ENCODE data around the gene PDZRN4.

Gene PDZRN4

GRCh38 chr12:41362510-41362909, 174.4 kb downstream of the PDZRN4 start:
- no peak for DNase-seq (ENCODE audit: low spot score)

DNA sequence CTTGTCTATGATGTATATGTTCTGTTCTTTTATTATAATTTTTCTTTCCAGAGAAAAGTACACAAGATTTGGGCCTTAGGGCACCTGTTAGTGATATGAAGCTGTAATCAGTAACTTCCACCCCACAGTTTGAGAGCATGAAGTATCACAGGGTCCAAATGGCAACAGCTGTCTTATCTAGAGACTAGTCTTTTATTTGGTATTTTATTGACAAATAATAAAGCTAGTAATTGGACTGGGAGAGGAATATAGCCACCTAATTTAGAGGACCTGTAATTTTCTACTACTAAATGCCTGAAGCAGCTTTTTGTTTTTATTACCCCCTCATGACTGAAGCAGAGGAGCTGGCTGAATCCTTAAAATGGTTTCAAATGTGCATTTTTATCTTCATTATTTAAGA, 174.8 kb downstream of the PDZRN4 start:
- DNase-seq (ENCODE audit: low spot score): no peak

- DNase-seq (ENCODE audit: low spot score): no peak
These were observed 176.1 kb downstream of the PDZRN4 start for GRCh38 chr12:41364211-41364610.

GRCh38 chr12:41365653-41366171, 177.6 kb downstream of the PDZRN4 start:
- no peak for DNase-seq (ENCODE audit: low spot score)

DNA sequence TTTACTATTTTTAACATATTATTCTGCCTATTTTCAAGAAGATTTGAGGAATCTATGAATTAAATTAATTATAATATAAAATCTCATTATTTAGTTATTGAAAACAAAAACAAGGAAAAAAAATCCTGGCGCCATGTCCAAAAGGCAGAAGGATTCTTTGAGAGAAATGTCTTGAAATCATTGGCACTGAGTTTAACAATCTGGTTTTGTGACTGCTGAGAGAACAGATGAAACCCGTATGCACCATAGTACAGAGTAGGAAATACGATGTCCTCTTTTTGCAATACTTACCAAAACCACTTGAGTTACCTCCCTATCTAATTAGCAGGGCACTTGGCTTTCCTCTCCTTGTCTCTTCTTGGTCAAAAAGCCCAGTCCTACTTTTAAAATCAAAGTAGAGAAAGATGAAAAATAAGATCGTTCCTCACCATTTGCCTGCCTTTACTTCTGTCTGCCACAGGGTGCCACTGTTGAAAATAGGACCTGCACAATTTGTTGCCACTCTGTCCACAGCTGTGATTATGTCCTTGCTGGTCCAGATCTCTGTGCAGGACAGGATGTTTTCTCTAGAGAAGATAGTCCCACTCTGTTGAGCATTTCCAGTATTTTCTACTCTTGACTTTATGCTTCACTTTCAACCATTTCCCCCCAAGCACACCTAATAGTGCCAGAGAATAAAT, 179.7 kb downstream of the PDZRN4 start:
- no peak for DNase-seq (ENCODE audit: low spot score)

DNA sequence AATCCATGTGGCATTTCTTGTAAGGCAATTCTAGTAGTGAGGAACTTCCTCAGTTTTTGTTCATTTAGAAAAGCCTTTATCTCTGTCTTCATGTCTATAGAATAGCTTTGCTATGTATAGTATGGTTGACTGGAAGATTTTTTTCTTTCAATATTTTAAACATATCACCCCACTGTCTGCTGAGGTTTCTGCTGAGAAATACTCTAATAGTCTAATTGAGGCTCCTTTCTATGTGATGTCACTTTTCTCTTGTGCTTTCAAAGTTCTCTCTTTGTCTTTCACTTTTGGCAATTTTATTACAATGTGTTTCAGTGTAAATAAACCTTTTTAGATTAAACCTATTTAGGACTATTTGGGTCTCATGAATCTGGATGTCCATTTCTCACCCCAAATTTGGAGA, 192.8 kb downstream of the PDZRN4 start:
- DNase-seq (ENCODE audit: low spot score): no peak

DNA sequence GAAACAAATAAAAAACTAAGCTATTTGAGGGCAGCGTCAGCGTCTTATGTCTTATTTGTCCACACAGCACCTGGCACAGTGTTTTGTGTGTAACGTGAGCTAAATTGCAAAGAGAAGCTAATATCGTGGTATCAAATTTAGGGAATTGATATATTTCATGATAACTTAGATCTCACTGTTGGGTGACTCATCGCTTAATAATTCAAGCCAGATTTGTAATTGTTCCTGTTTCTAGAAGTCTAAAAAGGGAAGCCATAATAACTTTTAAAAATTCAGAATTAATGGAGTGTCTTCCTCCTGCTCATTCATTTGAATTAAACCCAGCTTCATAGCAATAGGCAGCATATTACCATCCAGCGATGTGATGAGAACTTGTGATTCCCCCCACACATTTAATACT, 214.7 kb downstream of the PDZRN4 start:
- no peak for DNase-seq (ENCODE audit: low spot score)

- peak; percentile 73 for DNase-seq (ENCODE audit: low spot score)
These were observed 219.2 kb downstream of the PDZRN4 start for GRCh38 chr12:41407232-41407799.

DNA sequence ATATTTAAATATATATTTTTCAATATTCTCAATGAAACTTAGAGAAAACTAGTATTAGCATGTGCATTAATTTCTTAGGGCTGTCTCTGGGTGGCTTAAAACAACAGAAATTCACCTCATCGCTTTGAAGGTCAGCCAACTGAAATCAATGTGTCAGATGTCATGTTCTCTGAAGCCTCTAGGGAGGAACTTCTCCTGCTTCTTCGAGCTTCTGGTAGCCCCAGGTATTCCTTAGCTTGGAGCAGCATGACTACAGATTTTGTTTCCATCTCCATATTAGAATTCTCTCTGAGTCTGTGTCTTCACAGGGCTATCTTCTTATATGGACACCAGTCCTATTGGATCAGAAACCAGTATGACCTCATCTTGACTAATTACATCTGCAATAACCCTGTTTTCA, 221.5 kb downstream of the PDZRN4 start:
- no peak for DNase-seq (ENCODE audit: low spot score)

DNA sequence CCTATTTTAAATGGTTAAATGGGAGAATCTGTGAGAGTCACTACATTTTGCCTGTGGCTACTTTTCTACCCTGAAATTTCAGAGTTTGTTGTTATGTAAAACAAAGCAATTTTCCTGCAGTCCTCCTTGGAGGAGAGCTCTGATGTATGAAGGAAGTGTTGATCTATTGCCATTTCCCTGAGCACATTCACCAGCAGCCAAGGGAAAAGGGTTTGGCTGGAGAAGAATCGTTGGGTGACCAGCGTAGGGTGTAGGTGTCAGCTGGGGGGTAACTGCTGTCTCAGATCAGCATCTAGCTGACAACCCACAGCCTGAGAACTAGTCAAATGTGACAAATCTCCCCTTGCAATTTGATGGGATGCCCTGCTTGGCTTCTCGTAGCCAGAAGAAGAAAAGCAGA, 230.5 kb downstream of the PDZRN4 start:
- DNase-seq (ENCODE audit: low spot score): no peak

GRCh38 chr12:41419131-41419893, 231.2 kb downstream of the PDZRN4 start:
- DNase-seq (ENCODE audit: low spot score): no peak

DNA sequence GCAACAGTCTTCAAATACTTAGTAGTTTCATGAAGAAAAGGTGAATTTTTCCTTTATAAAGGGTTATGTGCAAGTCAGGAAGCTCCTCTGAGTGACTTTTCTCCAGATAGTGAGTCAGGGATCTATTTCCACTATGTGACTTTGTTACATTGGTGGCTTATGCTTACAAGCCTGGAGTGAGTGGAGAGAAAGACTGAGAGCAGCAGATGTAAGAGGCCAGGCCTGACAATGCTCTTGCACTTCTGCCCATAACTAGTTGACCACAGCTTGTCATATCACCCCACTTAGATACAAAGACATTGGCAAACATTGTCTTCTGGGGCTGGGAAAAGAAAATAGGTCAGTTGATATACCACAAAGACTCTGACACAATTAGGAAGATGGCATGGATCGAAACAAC, 236.5 kb downstream of the PDZRN4 start:
- DNase-seq (ENCODE audit: low spot score): no peak

DNA sequence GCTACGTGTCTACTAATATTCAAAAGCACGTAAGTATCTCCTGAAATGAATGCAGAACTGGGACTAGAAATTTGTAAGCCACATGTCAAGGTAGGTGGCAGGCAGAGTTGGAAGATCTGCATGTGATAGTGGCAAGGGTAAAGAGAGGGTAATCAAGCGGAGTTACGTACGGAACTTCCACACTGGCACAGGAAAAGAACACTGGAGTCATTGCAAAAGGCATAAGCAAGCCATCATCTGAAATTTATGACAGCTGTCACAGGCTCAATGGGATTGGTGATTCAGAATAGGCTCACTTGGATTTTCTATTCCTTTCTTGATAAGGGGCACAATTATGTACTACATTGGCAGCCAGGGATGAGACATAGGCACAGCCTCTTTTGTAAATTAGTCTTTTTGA, 245.3 kb downstream of the PDZRN4 start:
- no peak for DNase-seq (ENCODE audit: low spot score)

DNA sequence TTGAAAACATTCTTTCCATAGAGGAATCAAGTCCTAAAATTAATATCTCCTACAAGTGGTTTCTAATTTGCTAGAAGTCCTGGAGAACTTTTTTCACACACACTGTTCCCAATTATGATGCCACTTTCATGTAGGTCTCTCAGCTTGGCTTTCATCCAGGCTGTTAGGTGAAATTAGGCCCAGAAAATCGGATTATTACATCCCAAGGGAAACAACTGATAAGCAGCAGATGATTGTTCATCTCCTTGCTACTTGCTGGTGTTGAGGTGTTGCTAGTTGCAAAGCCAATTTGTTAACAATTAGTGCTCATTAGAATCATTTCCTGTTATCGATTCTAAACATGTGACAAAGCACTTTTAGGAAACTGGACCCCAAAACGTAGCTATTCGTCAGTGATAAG, 248.0 kb downstream of the PDZRN4 start:
- DNase-seq (ENCODE audit: low spot score): no peak

DNA sequence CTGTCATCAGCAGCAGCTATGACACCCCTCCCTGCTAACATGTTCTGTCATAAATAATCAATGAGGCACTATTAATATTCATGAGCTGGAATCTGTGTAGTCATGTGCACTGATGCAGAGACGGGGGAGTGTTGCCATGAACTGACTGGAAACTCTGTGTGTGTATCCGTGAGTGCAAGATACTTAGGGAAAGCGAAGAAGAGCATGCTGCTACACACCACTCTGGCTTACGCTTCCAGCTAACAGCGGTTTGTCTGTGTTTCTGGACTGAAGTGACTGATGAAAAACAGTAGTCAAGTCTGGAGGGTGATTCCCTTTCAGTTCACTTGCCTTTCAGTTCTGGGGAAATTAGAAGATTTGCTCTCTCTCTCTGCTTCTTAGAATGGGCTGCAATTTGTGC, 249.4 kb downstream of the PDZRN4 start:
- peak; percentile 67 for DNase-seq (ENCODE audit: low spot score)

- DNase-seq (ENCODE audit: low spot score): peak; percentile 24
These were observed 250.9 kb downstream of the PDZRN4 start for GRCh38 chr12:41438854-41439541.

DNA sequence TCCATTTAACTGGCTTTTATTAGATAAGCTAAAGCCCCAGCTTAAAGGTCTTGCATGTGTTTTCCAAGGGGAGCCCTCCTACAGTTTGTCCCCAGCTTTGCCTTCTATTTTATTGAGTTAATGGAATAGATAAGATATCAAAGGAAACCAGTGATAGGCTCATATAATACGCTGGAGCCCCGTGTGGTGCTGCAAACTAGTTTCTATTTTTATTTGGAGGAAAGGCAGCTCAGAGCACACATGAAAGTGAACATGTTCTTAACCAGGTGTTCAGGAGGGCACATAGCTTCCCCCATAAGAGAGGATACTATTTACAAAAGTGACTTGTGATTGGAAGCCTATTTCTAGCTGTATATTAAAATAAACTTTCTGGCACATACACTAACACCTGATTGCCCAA, 251.7 kb downstream of the PDZRN4 start:
- no peak for DNase-seq (ENCODE audit: low spot score)

GRCh38 chr12:41441180-41441579, 253.1 kb downstream of the PDZRN4 start:
- DNase-seq (ENCODE audit: low spot score): no peak

GRCh38 chr12:41442896-41443295, 254.8 kb downstream of the PDZRN4 start:
- DNase-seq (ENCODE audit: low spot score): no peak

DNA sequence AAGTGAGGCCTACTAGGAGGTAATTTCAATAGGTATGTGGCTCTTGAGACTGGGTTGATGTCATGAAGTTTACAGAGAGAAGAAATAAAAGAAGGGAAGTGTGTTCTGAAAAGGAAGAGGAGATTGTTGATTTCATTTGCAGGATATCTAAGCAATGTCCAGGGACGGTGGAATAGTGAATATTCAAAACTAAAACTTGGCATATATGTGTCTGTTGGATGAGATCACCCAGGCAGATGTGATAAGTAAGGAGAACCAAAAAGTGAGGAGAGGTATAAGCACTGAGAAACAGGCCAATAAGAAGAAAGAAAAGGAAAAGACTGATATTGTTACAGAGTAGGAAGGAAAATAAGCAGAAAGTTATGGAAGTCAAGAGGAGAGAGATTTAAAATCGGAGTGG, 255.6 kb downstream of the PDZRN4 start:
- DNase-seq (ENCODE audit: low spot score): no peak

DNA sequence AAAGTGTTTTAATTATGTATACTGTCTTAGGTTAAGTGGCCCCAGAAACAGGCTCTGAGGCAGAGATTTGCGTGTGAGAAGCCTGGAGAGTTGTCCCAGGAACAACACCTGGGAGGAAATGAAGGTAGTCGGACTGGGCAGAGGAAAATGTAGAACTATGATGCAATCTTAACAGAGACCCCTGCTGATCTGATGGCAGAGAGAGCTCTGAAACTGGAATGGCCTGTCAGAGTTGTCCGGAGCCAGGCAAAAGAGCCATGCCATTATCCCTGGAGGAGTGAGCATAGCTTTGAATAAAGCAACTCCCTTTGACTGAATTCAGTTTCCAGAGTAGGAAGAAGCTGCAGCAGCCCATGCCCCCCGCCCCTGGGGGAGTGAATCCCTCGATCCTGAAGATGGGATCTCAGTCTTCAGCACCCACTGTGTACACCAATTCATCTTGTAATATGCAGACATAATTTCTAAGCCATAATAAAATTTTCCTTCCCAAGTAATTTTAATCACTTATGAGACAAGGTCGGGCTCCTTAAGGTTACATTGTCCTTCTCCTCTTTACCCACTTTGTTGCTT, 264.8 kb downstream of the PDZRN4 start:
- no peak for DNase-seq (ENCODE audit: low spot score)

DNA sequence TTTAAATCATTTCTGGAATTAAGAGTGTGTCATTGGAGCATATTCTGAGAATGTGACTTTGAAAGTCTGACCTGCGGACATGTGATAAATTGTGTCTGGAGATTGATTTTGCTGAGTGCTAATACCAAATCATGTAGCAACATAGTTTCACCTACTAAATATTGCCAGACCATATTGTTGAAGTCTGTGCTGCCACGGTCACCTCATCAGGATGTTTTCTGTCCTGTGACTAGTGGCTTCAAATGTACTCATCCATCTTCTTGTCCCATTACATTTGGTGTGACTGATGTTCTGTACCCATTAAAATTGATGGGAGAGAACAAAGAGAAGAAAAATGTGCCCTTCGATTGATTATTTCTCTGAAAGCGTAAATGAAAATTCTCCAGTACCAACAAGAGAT, 265.3 kb downstream of the PDZRN4 start:
- no peak for DNase-seq (ENCODE audit: low spot score)

All from Ammon's horn (tissue), 1 donor.